Muscle layer of colon (tissue), 2 donors: Measurements from ENCODE around the gene HP.
"Not testable (repeated sequence)": the region's sequence is repeated elsewhere in the genome, so short reads cannot be mapped to it uniquely, and the experiment has no call there.

Experiments
- H3K27ac ChIP-seq: one replicate; pipeline ENCODE4 v1.7.0; 2013; ENCODE audit warnings: low read depth, mild to moderate bottlenecking, low read length, moderate library complexity
- H3K27me3 ChIP-seq, 2 donors: one replicate each; pipeline ENCODE4 v1.7.0; 2013; ENCODE audit warnings: low read length in 2 of 2, mild to moderate bottlenecking in 2 of 2; ENCODE audit not compliant: insufficient read depth in 2 of 2, control insufficient read depth in 1 of 2
- H3K36me3 ChIP-seq: one replicate; pipeline ENCODE4 v1.7.0; 2013; ENCODE audit warnings: mild to moderate bottlenecking, low read length; ENCODE audit not compliant: insufficient read depth
- H3K4me1 ChIP-seq: one replicate; pipeline ENCODE4 v1.7.0; 2013; ENCODE audit warnings: mild to moderate bottlenecking, low read length; ENCODE audit not compliant: insufficient read depth
- H3K4me3 ChIP-seq, 2 donors: one replicate each; pipeline ENCODE4 v1.7.0; 2013; ENCODE audit warnings: low read length in 2 of 2, low read depth in 1 of 2, mild to moderate bottlenecking in 1 of 2, moderate library complexity in 1 of 2
- H3K9ac ChIP-seq: one replicate; pipeline ENCODE4 v1.7.0; 2013; ENCODE audit warnings: low read length
- H3K9me3 ChIP-seq: one replicate; pipeline ENCODE4 v1.7.0; 2013; ENCODE audit warnings: mild to moderate bottlenecking, low read length
- donor health status: abdominal sarcoma.
- donor health status: Adenocarcinoma of cecum.

HP gene

GRCh38 chr16:72044296-72044695 is 10.0 kb upstream of the HP start:
- no peaks in the 10 kb centered on the region for H3K27me3 ChIP-seq
- H3K9ac ChIP-seq: no peak overlapping the region
- H3K36me3 ChIP-seq: peaks cover 12% of the 10 kb centered on the region
- H3K4me1 ChIP-seq: no peaks in the 10 kb centered on the region
- no peak overlapping the region for H3K27ac ChIP-seq
- no peak overlapping the region for H3K4me3 ChIP-seq
- H3K9me3 ChIP-seq: no peaks in the 10 kb centered on the region

GRCh38 chr16:72044825-72045359 is 9.4 kb upstream of the HP start:
- H3K27me3 ChIP-seq: no peaks in the 10 kb centered on the region
- H3K9me3 ChIP-seq: no peaks in the 10 kb centered on the region
- H3K9ac ChIP-seq: no peak overlapping the region
- H3K4me3 ChIP-seq: no peak overlapping the region
- no peaks in the 10 kb centered on the region for H3K4me1 ChIP-seq
- H3K27ac ChIP-seq: no peak overlapping the region
- H3K36me3 ChIP-seq: peaks cover 12% of the 10 kb centered on the region

- no peaks in the 10 kb centered on the region for H3K27me3 ChIP-seq
Observed at GRCh38 chr16:72049110-72049509, 5.2 kb upstream of the HP start.

GRCh38 chr16:72050769-72051464 is 3.4 kb upstream of the HP start:
- Histone ChIP-seq H3K9me3 (no peaks in the 10 kb centered on the region), H3K4me3 (no peak overlapping the region), H3K9ac (no peak overlapping the region), H3K27me3 (no peaks in the 10 kb centered on the region), H3K4me1 (no peaks in the 10 kb centered on the region), H3K36me3 (no peaks in the 10 kb centered on the region), H3K27ac (no peak overlapping the region)

More at GRCh38 chr16:72049110-72049509, 5.2 kb upstream of the HP start:
- H3K4me1 ChIP-seq: no peaks in the 10 kb centered on the region
- no peak overlapping the region for H3K4me3 ChIP-seq
- H3K9me3 ChIP-seq: no peaks in the 10 kb centered on the region
- no peak overlapping the region for H3K9ac ChIP-seq
- H3K27ac ChIP-seq: no peak overlapping the region
- H3K36me3 ChIP-seq: peaks cover 1% of the 10 kb centered on the region

- Histone ChIP-seq H3K9ac (no peak overlapping the region), H3K9me3 (no peaks in the 10 kb centered on the region), H3K4me3 (no peak overlapping the region), H3K27ac (no peak overlapping the region), H3K36me3 (no peaks in the 10 kb centered on the region), H3K4me1 (no peaks in the 10 kb centered on the region), H3K27me3 (no peaks in the 10 kb centered on the region)
Observed at GRCh38 chr16:72051818-72052217, 2.5 kb upstream of the HP start.

- no peaks in the 10 kb centered on the region for H3K9me3 ChIP-seq
Observed at GRCh38 chr16:72055911-72056310, 1.6 kb downstream of the HP start.

GRCh38 chr16:72057313-72057712 is 3.0 kb downstream of the HP start:
- not testable (repeated sequence) for H3K27me3 ChIP-seq

More at GRCh38 chr16:72055911-72056310, 1.6 kb downstream of the HP start:
- Histone ChIP-seq H3K27ac (no peak overlapping the region), H3K36me3 (no peaks in the 10 kb centered on the region), H3K27me3 (no peaks in the 10 kb centered on the region), H3K4me3 (no peak overlapping the region), H3K4me1 (no peaks in the 10 kb centered on the region), H3K9ac (no peak overlapping the region)

GRCh38 chr16:72059060-72059459 is 4.8 kb downstream of the HP start:
- not testable (repeated sequence) for H3K9ac ChIP-seq, H3K4me3 ChIP-seq, H3K9me3 ChIP-seq, H3K27ac ChIP-seq, H3K27me3 ChIP-seq, H3K36me3 ChIP-seq, H3K4me1 ChIP-seq

More at GRCh38 chr16:72057313-72057712, 3.0 kb downstream of the HP start:
- H3K4me1 ChIP-seq, H3K9ac ChIP-seq, H3K36me3 ChIP-seq, H3K9me3 ChIP-seq, H3K27ac ChIP-seq, H3K4me3 ChIP-seq: not testable (repeated sequence)

- no peak overlapping the region for H3K4me3 ChIP-seq
- H3K9me3 ChIP-seq: no peaks in the 10 kb centered on the region
- no peaks in the 10 kb centered on the region for H3K27me3 ChIP-seq
- H3K36me3 ChIP-seq: no peaks in the 10 kb centered on the region
- H3K9ac ChIP-seq: no peak overlapping the region
- H3K4me1 ChIP-seq: no peaks in the 10 kb centered on the region
- H3K27ac ChIP-seq: no peak overlapping the region
Observed at GRCh38 chr16:72060405-72060804, 6.1 kb downstream of the HP start.

- Histone ChIP-seq H3K27ac (no peak overlapping the region), H3K4me1 (no peaks in the 10 kb centered on the region), H3K9ac (no peak overlapping the region), H3K4me3 (no peak overlapping the region), H3K27me3 (no peaks in the 10 kb centered on the region), H3K9me3 (no peaks in the 10 kb centered on the region), H3K36me3 (no peaks in the 10 kb centered on the region)
Observed at GRCh38 chr16:72061564-72061963, 7.3 kb downstream of the HP start.

GRCh38 chr16:72064361-72064894 is 10.1 kb downstream of the HP start:
- no peak overlapping the region for H3K9ac ChIP-seq
- H3K4me3 ChIP-seq: no peak overlapping the region
- no peaks in the 10 kb centered on the region for H3K36me3 ChIP-seq
- H3K4me1 ChIP-seq: no peaks in the 10 kb centered on the region
- H3K9me3 ChIP-seq: no peaks in the 10 kb centered on the region
- H3K27ac ChIP-seq: no peak overlapping the region
- no peaks in the 10 kb centered on the region for H3K27me3 ChIP-seq

GRCh38 chr16:72066747-72067146 is 12.4 kb downstream of the HP start:
- Histone ChIP-seq H3K36me3 (peaks cover 5% of the 10 kb centered on the region), H3K9me3 (no peaks in the 10 kb centered on the region), H3K9ac (no peak overlapping the region), H3K27ac (no peak overlapping the region), H3K27me3 (no peaks in the 10 kb centered on the region), H3K4me1 (no peaks in the 10 kb centered on the region), H3K4me3 (no peak overlapping the region)
